HEK293 (cell line): Measurements from ENCODE around the gene NCAPG2.

Source experiments
- CTCF ChIA-PET: fragments of 350-600 bp; formaldehyde crosslinking; extraction: SDS; loops from one replicate; lab custom pipeline; 2021; ENCODE audit warnings: antibody characterized with exemption; lab: Yijun Ruan, JAX
- POLR2A ChIA-PET: fragments of 300-600 bp; formaldehyde crosslinking; extraction: SDS; loops from one replicate; lab custom pipeline; 2020; ENCODE audit warnings: antibody characterized with exemption, inconsistent platforms; lab: Yijun Ruan, JAX
- H3K27ac ChIP-seq: fragments of 200-500 bp; sonication (Bioruptor generic); 2 replicates; pipeline ENCODE4 v1.5.1; 2014; ENCODE audit warnings: low read depth, low read length, control low read depth, inconsistent platforms; ENCODE audit errors: extremely low read depth
- H3K36me3 ChIP-seq, 2 experiments: fragments of 200-500 bp in 1 of 2; sonication (Bioruptor generic) in 1 of 2; 1 replicate in 1 of 2; 2 replicates in 1 of 2; pipeline ENCODE4 v1.5.1; 2014 to 2017; ENCODE audit warnings: inconsistent platforms in 2 of 2, low read length in 2 of 2; ENCODE audit not compliant: control insufficient read depth in 2 of 2, insufficient read depth in 1 of 2
- H3K4me1 ChIP-seq: fragments of 200-500 bp; sonication (Bioruptor generic); 2 replicates; pipeline ENCODE4 v1.5.1; 2014; ENCODE audit warnings: mild to moderate bottlenecking, low read length, inconsistent platforms; ENCODE audit not compliant: control insufficient read depth, insufficient read depth
- H3K4me3 ChIP-seq: 2 replicates; pipeline ENCODE4 v1.5.1; 2011; ENCODE audit warnings: low read depth, mild to moderate bottlenecking, control low read depth, low read length, moderate library complexity
- H3K9me3 ChIP-seq: fragments of 200-500 bp; sonication (Bioruptor generic); 2 replicates; pipeline ENCODE4 v1.5.1; 2014; ENCODE audit warnings: low read depth, low read length, inconsistent platforms; ENCODE audit not compliant: control insufficient read depth, insufficient read depth
- BCL11A ChIP-seq: fragments of 450-650 bp; formaldehyde crosslinking; IDR thresholded peaks from 2 replicates; pipeline ENCODE4 v1.5.1; 2016; ENCODE audit warnings: low read depth, missing biosample characterization, missing genetic modification characterization
- CTCF ChIP-seq: fragments of 450-650 bp; formaldehyde crosslinking; IDR thresholded peaks from 2 replicates; pipeline ENCODE4 v1.5.1; 2016; ENCODE audit warnings: missing biosample characterization, missing genetic modification characterization
- IKZF3 ChIP-seq: fragments of 450-650 bp; IDR thresholded peaks from 2 replicates; pipeline ENCODE4 v1.5.0; 2018; ENCODE audit warnings: missing biosample characterization, mild to moderate bottlenecking, missing genetic modification characterization, moderate library complexity
- KLF10 ChIP-seq: fragments of 450-650 bp; IDR thresholded peaks from 2 replicates; pipeline ENCODE4 v1.5.1; 2018; ENCODE audit warnings: missing biosample characterization, mild to moderate bottlenecking, missing genetic modification characterization
- KLF17 ChIP-seq: fragments of 450-650 bp; formaldehyde crosslinking; IDR thresholded peaks from 2 replicates; pipeline ENCODE4 v1.5.1; 2016; ENCODE audit warnings: missing biosample characterization, missing genetic modification characterization
- MEIS1 ChIP-seq: sonication (generic); formaldehyde crosslinking; IDR thresholded peaks from 2 replicates; pipeline ENCODE4 v1.8.1; 2022; ENCODE audit warnings: missing genetic modification reagents, mild to moderate bottlenecking, borderline replicate concordance
- SCRT1 ChIP-seq: fragments of 450-650 bp; formaldehyde crosslinking; IDR thresholded peaks from 2 replicates; pipeline ENCODE4 v1.5.1; 2016; ENCODE audit warnings: missing biosample characterization, missing genetic modification characterization, borderline replicate concordance
- SP7 ChIP-seq: fragments of 450-650 bp; formaldehyde crosslinking; IDR thresholded peaks from 2 replicates; pipeline ENCODE4 v1.5.1; 2016; ENCODE audit warnings: missing biosample characterization, missing genetic modification characterization
- ZBTB11 ChIP-seq: fragments of 450-650 bp; formaldehyde crosslinking; conservative IDR thresholded peaks from 2 replicates; pipeline ENCODE4 v1.5.1; 2016; ENCODE audit warnings: low read depth, missing biosample characterization, missing genetic modification characterization
- ZEB2 ChIP-seq: fragments of 450-650 bp; formaldehyde crosslinking; IDR thresholded peaks from 2 replicates; pipeline ENCODE4 v1.5.1; 2016; ENCODE audit warnings: missing biosample characterization, missing genetic modification characterization
- ZNF114 ChIP-seq: fragments of 450-650 bp; formaldehyde crosslinking; IDR thresholded peaks from 2 replicates; pipeline ENCODE4 v1.5.0; 2017; ENCODE audit warnings: missing biosample characterization, missing genetic modification characterization
- ZNF121 ChIP-seq: fragments of 450-650 bp; formaldehyde crosslinking; IDR thresholded peaks from 2 replicates; pipeline ENCODE4 v1.5.1; 2016; ENCODE audit warnings: missing biosample characterization, missing genetic modification characterization
- ZNF138 ChIP-seq: fragments of 450-650 bp; formaldehyde crosslinking; IDR thresholded peaks from 2 replicates; pipeline ENCODE4 v1.5.1; 2016; ENCODE audit warnings: missing biosample characterization, missing genetic modification characterization, borderline replicate concordance
- ZNF18 ChIP-seq: fragments of 450-650 bp; formaldehyde crosslinking; IDR thresholded peaks from 2 replicates; pipeline ENCODE4 v1.5.1; 2016; ENCODE audit warnings: missing biosample characterization, missing genetic modification characterization
- ZNF274 ChIP-seq, 2 experiments: fragments of 200-500 bp in 1 of 2; fragments of 450-650 bp in 1 of 2; sonication (Bioruptor generic) in 1 of 2; formaldehyde crosslinking in 1 of 2; IDR thresholded peaks; 2 replicates each; pipeline versions ENCODE4 v1.5.1 to v1.6.1; 2014 to 2016; ENCODE audit warnings: borderline replicate concordance in 1 of 2, inconsistent platforms in 1 of 2, low read length in 1 of 2, missing biosample characterization in 1 of 2, missing genetic modification characterization in 1 of 2
- ZNF341 ChIP-seq: fragments of 450-650 bp; formaldehyde crosslinking; IDR thresholded peaks from 2 replicates; pipeline ENCODE4; 2016; ENCODE audit warnings: low read depth, missing biosample characterization, missing genetic modification characterization
- ZNF394 ChIP-seq: fragments of 450-650 bp; formaldehyde crosslinking; IDR thresholded peaks from 2 replicates; pipeline ENCODE4 v1.5.1; 2016; ENCODE audit warnings: missing biosample characterization, missing genetic modification characterization, mild to moderate bottlenecking, moderate library complexity, borderline replicate concordance
- ZNF416 ChIP-seq: fragments of 450-650 bp; formaldehyde crosslinking; IDR thresholded peaks from 2 replicates; pipeline ENCODE4 v1.5.1; 2016; ENCODE audit warnings: missing biosample characterization, missing genetic modification characterization
- ZNF473 ChIP-seq: fragments of 450-650 bp; formaldehyde crosslinking; IDR thresholded peaks from 2 replicates; pipeline ENCODE4 v1.5.1; 2017; ENCODE audit warnings: missing biosample characterization, missing genetic modification characterization
- ZNF514 ChIP-seq: fragments of 450-650 bp; formaldehyde crosslinking; IDR thresholded peaks from 2 replicates; pipeline ENCODE4 v1.5.1; 2016; ENCODE audit warnings: missing biosample characterization, missing genetic modification characterization
- ZNF560 ChIP-seq: fragments of 450-650 bp; formaldehyde crosslinking; IDR thresholded peaks from 2 replicates; pipeline ENCODE4 v1.5.1; 2017; ENCODE audit warnings: missing biosample characterization, missing genetic modification characterization, borderline replicate concordance
- ZNF585B ChIP-seq: fragments of 450-650 bp; formaldehyde crosslinking; IDR thresholded peaks from 2 replicates; pipeline ENCODE4 v1.5.1; 2016; ENCODE audit warnings: missing biosample characterization, missing genetic modification characterization
- ZNF621 ChIP-seq: fragments of 450-650 bp; formaldehyde crosslinking; IDR thresholded peaks from 2 replicates; pipeline ENCODE4 v1.5.1; 2017; ENCODE audit warnings: missing biosample characterization, missing genetic modification characterization
- ZNF843 ChIP-seq: fragments of 450-650 bp; formaldehyde crosslinking; IDR thresholded peaks from 2 replicates; pipeline ENCODE4 v1.5.1; 2016; ENCODE audit warnings: missing biosample characterization, missing genetic modification characterization
- TF ChIP-seq, protein P1 (sequence below): fragments of 450-650 bp; formaldehyde crosslinking; IDR thresholded peaks from 2 replicates; pipeline ENCODE4 v1.5.1; 2017; ENCODE audit warnings: missing biosample characterization, missing genetic modification characterization

The NCAPG2 gene

DNA sequence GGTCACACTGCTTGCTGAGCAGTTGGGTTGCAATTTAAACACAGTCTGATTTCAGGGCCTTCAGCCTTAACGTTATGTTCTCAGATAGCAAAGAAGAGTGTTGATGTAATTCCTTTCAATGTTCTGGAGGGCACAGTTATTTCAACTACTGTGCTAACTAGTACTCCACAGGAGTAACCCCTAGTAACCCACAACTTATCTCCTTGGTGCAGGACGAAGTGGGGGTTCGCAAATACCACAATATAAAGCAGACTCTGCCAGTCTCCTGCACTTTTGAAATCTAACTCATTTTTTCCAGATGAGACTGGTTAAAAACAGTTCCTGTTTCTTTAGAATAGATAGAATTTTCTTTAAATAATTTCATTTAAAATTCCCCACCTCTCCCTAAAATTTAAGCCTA, 47.1 kb upstream of the NCAPG2 start (continued):
- TF ChIP-seq SP7 (tag by site-specific recombination): no peak
- TF ChIP-seq ZNF843 (tag by site-specific recombination): no peak

DNA sequence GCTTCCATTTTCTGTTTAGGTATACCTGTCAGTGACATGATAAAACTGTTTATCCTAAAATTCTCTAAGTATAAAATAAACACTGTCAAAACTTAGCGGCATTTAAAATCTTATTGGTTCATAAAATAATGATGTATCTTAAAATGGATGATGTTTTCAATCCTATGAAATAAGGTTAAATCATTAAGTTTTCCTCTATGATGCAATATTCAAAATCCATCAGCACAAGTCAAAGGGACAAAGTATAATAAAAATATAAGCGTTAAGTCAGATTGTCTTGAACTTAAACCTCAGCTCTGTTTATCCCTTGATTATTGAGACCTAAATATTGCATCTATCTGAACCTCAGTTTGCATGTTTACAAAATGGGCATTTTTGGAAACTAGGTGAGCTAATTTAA, 46.6 kb upstream of the NCAPG2 start:
- Histone ChIP-seq H3K36me3 (peaks cover 0 to 22% of the 10 kb centered on the region in 2 experiments; a peak in 2 of 3 replicates), H3K4me3 (no peak overlapping the region), H3K4me1 (no peaks in the 10 kb centered on the region), H3K27ac (no peak overlapping the region), H3K9me3 (no peaks in the 10 kb centered on the region)
- ChIA-PET POLR2A (no interaction called here), CTCF (no interaction called here)
- TF ChIP-seq ZNF394 (tag by site-specific recombination) (no peak), ZNF138 (tag by site-specific recombination) (no peak), ZNF585B (no peak), MEIS1 (CRISPR knock-in tag) (no peak), ZNF473 (tag by site-specific recombination) (no peak), BCL11A (no peak), ZEB2 (tag by site-specific recombination) (no peak), KLF10 (tag by site-specific recombination) (no peak), ZBTB11 (tag by site-specific recombination) (no peak), ZNF341 (tag by site-specific recombination) (no peak), ZNF18 (tag by site-specific recombination) (no peak), ZNF621 (tag by site-specific recombination) (no peak), ZNF274 (IDR thresholded peaks at IDR 0.05; ENCODE audit: low read length) (no peak), ZNF274 (tag by site-specific recombination; IDR thresholded peaks at IDR 0.05; ENCODE audit: borderline replicate concordance) (no peak), CTCF (tag by site-specific recombination) (no peak)

DNA sequence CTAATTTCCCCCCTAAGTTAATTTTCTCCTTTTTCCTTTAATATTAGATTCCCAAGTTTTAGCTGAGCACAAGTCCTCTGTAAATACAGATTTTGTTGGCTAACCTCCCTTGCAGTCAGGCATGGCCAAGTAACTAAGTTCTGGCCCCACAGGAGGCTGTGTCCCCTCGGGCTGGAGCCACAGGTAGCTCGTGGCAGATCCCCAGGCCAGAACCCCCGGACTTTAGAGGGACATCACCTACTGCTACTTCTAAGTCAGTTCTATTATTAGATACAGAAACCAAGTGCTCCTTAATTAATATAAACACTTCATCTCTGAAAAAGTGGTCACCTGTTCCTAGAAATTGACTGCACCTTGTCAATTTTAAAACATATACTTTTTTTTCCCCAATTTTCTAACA, 46.1 kb upstream of the NCAPG2 start:
- CTCF ChIA-PET: no interaction called here
- POLR2A ChIA-PET: interaction anchor here (0.5 kb wide), 2 partner anchors 100 to 146 kb away, joined by 3 read pairs; no protein-coding TSS in a partner anchor
- no peak for TF ChIP-seq KLF10 (tag by site-specific recombination)
- no peak for TF ChIP-seq ZNF514 (tag by site-specific recombination)
- TF ChIP-seq ZNF416 (tag by site-specific recombination): no peak
- no peak for TF ChIP-seq ZNF560 (tag by site-specific recombination)
- no peak for TF ChIP-seq SCRT1 (tag by site-specific recombination)
- TF ChIP-seq, protein P1, sequence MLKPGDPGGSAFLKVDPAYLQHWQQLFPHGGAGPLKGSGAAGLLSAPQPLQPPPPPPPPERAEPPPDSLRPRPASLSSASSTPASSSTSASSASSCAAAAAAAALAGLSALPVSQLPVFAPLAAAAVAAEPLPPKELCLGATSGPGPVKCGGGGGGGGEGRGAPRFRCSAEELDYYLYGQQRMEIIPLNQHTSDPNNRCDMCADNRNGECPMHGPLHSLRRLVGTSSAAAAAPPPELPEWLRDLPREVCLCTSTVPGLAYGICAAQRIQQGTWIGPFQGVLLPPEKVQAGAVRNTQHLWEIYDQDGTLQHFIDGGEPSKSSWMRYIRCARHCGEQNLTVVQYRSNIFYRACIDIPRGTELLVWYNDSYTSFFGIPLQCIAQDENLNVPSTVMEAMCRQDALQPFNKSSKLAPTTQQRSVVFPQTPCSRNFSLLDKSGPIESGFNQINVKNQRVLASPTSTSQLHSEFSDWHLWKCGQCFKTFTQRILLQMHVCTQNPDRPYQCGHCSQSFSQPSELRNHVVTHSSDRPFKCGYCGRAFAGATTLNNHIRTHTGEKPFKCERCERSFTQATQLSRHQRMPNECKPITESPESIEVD: no peak
- TF ChIP-seq IKZF3 (tag by site-specific recombination): no peak
- TF ChIP-seq ZNF121: no peak
- TF ChIP-seq KLF17: no peak
- no peak for TF ChIP-seq ZNF114 (tag by site-specific recombination)

More for the DNA sequence above, 46.1 kb upstream of the NCAPG2 start:
- no peaks in the 10 kb centered on the region for H3K4me1 ChIP-seq
- H3K9me3 ChIP-seq: no peaks in the 10 kb centered on the region
- no peak overlapping the region for H3K4me3 ChIP-seq
- H3K36me3 ChIP-seq: peaks cover 0 to 24% of the 10 kb centered on the region in 2 experiments; a peak in 2 of 3 replicates
- no peak overlapping the region for H3K27ac ChIP-seq
